ENCODE measurements around the gene CCDC9. TPM values are rescaled to one million over a fixed set of nuclear protein-coding genes. Genes with fewer than 3 reads are reported as not detected.

CCDC9 gene
- total RNA-seq, 1 donor, result 6.5 TPM

DNA sequence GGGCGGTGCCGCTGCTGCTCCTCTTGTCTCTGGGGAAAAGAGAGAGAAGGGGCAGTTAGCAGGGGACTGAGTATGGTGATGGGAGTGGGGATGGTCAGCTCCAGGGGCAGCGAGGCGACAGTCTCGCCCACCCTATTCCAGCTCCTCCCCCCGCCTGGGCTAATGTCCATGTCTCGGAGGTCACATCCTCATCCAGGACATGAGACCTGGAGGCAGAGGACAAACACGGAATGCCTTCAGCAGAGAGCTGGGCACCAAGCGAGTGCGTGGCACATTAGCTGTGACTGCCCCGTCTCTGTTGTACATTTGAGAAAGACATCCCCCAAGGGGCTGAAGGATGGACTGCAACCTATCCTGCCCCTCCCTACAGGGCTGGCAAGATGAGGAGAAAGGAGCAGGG lies 34.4 kb upstream of the CCDC9 start:
- TF ChIP-seq, protein P1, sequence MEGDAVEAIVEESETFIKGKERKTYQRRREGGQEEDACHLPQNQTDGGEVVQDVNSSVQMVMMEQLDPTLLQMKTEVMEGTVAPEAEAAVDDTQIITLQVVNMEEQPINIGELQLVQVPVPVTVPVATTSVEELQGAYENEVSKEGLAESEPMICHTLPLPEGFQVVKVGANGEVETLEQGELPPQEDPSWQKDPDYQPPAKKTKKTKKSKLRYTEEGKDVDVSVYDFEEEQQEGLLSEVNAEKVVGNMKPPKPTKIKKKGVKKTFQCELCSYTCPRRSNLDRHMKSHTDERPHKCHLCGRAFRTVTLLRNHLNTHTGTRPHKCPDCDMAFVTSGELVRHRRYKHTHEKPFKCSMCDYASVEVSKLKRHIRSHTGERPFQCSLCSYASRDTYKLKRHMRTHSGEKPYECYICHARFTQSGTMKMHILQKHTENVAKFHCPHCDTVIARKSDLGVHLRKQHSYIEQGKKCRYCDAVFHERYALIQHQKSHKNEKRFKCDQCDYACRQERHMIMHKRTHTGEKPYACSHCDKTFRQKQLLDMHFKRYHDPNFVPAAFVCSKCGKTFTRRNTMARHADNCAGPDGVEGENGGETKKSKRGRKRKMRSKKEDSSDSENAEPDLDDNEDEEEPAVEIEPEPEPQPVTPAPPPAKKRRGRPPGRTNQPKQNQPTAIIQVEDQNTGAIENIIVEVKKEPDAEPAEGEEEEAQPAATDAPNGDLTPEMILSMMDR (IDR thresholded peaks at IDR 0.05; ENCODE audit: insufficient read depth, low read length), result no peak
- no peak for DNase-seq (ENCODE audit: low read depth)
- no peak overlapping the region for H3K4me3 ChIP-seq (ENCODE audit: low read depth, low read length)

DNA sequence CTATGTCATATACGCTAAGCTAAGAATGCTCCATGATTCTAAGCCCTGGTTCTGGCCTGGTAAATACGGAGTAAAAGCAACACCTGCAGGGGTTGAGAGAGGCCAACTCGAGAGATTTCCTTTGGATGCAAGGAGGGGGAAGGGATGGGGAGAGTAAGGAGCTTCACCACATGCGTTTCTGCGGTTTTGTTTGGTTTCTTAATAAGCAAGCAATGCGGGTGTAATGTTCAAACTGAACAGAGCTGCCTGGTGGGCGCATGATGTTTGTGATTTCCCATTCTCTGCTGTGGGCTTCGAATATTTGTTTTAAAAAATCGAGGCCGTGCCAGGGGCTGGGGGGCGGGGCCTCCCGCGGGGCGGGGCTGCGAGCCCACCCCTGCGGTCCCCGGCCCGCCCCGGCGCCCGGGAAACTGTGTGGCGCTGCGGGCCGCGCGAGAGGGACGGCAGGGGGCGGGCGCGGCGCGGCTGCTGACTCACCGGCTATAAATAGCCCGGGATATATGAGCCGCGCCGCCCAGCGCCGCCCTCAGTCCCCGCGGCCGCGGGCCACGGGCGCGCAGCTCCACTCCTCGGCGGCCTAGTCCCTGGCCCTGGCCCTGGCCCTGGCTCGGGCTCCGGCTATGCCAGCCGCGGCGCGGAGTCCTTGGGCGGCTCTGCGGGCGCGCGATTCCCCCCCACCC lies 30.4 kb upstream of the CCDC9 start:
- peak; percentile 85 for DNase-seq (ENCODE audit: low read depth)
- TF ChIP-seq, protein P1 (IDR thresholded peaks at IDR 0.05; ENCODE audit: insufficient read depth, low read length), result peak; percentile 14
- H3K4me3 ChIP-seq (ENCODE audit: low read depth, low read length), result peak overlapping the region; percentile 100

DNA sequence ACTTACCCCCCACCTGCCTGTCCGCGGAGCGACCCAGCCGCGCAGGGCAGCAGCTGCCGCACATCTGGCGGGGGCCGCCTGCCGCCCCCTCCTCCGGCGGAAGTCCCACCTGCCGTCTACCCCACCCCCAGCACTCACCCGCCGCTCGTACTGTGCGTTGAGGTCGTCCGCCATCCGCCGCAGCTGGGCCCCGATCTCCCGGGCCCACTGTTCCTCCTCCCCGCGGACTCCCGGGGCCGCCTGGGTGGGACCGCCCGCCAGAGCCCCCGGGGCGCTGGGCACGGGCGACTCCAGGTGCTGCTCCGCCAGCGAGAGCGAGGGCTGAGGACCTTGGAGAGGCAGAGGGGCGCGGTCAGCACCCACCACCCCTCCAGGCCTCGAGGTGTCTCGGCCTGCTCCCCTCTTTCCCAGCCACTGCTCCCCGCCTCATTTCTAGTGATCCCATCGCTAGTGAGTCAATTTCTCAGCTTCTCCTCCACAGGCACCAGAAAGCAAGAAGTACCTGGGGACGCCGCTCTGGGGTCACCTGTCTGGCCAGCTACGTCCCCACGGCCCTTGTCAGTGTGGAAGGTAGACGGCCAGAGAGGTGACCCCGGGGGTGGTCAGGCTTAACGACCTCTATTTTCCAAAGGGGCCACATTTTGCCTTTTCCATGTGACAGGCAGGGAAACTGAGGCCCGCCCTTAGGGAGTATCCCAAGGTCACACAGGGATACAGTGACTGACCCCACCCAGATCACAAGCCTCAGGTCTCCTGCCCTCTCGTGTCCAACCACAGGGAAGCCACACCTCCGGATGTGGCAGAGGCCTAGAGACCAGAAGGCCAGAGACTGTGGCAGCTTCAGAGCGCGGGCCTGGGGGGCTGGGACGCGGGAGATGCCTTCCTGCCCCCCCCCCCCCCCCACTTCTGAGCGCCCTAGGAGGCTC lies 29.6 kb upstream of the CCDC9 start:
- H3K4me3 ChIP-seq (ENCODE audit: low read depth, low read length), result peak overlapping the region; percentile 100
- TF ChIP-seq, protein P1 (IDR thresholded peaks at IDR 0.05; ENCODE audit: insufficient read depth, low read length), result no peak
- peak; percentile 76 for DNase-seq (ENCODE audit: low read depth)

DNA sequence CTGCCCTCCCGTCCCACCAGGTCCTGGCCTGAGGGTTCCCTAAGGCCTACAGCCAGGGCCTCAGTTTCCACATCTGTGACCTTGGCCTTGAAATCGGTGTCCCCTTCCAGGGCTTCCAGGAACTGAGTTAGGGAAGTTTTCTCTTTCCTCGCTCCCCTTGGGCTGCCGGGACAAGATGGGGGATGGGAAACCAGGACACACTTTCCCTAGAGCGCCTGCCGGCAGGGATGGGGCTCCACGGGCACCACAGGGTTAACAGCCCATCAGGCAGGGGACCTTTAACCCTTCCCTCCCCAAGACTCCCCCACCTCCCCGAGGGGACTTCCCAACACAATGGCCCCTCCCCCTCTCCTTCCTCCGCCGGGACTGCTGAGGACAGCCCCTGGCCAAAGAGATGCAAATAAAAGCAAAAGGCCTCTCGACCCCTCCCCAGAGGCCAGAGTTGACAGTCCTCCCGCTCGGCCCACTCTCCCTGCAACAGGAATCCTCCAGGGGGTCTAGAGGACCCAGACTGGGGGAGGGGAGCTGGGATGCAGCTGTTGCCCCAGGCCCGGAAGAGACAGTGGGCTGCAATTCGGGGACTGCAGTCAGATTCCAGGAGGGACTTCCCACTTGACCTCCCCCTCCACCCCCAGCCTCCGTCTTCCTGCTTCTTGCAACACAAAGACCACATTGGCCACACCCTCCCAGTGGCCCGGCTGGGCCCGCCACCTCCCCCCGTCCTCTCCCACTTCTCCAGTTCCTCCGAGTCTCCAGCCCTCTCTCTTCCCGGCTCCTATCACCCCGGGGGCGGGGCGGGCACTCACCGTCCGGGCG lies 28.8 kb upstream of the CCDC9 start:
- TF ChIP-seq, protein P1 (IDR thresholded peaks at IDR 0.05; ENCODE audit: insufficient read depth, low read length), result no peak
- peak overlapping the region; percentile 100 for H3K4me3 ChIP-seq (ENCODE audit: low read depth, low read length)
- peak; percentile 95 for DNase-seq (ENCODE audit: low read depth)

DNA sequence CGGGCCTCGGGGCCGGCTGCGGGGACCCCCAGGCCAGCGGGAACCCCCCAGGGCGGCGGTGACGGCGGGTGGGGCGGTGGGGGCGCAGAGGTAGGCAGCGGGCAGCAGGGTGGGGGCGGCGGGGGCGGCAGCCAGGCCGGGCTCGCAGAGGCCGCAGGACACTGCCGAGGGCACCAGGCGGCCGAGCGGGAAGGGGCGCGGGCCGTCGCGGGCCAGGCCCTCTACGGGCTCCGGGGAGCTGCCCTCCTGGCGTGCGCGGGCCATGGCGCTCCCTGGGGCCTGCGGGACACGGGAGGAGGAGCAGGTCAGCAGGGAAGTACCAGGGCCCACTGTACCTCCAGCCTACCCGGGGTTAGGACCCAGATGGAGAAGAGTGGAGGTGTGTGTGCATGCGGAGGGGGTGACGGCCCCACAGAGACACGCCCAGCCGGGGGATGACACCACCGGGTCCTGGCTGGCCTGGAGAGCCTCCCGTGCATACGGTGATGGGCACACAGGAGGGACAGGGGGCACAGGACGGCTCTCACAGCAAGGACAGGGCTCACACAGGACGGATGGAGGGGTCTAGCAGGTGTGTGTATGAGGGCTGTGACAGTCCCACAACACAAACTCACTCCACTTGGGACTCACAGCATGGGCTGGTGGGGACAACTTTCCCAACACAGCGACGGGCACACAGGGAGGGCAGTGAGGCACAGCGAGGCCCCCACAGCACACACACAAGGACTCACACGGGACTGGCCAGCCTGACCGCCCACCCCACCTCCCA lies 28.0 kb upstream of the CCDC9 start:
- TF ChIP-seq, protein P1 (IDR thresholded peaks at IDR 0.05; ENCODE audit: insufficient read depth, low read length), result no peak
- peak; percentile 22 for DNase-seq (ENCODE audit: low read depth)
- H3K4me3 ChIP-seq (ENCODE audit: low read depth, low read length), result peak overlapping the region; percentile 100

Data from fibroblast of the aortic adventitia (primary cell).